HepG2 (cell line): ENCODE measurements around the gene SP1. TPM values are rescaled to one million over a fixed set of nuclear protein-coding genes. Genes with fewer than 3 reads are reported as not detected.

Source experiments
- ATAC-seq: fragments of 200-7000 bp; cut with Tn5 transposase; 3 replicates; pipeline ENCODE4 v1.9.1; 2020; ENCODE audit warnings: mild to moderate bottlenecking, moderate library complexity
- BruUV-seq: library from RNA; stranded (reverse); fragments of 400-500 nt; replicated peaks from 2 replicates; lab custom pipeline; 2021; lab: Mats Ljungman, UMichigan
- CTCF ChIA-PET: fragments of 300-600 bp; formaldehyde crosslinking; extraction: SDS; loops from one replicate; lab custom pipeline; 2021; ENCODE audit warnings: low total read pairs, inconsistent platforms, low intra/inter-chr PET ratio; lab: Yijun Ruan, JAX
- POLR2A ChIA-PET: fragments of 350-600 bp; sonication (Branson Sonifier 250); formaldehyde crosslinking; loops from one replicate; lab custom pipeline; 2020; ENCODE audit warnings: antibody characterized with exemption, inconsistent platforms; lab: Yijun Ruan, JAX
- DNase-seq: peaks from one replicate; pipeline ENCODE4 v3.0.0-alpha.2; 2015; ENCODE audit warnings: low spot score
- FAIRE-seq: peaks from 3 replicates; lab custom pipeline; 2011; peaks lifted over from hg19 to GRCh38; lab: Jason Lieb, UNC
- H2AFZ ChIP-seq: one replicate; pipeline ENCODE4 v1.6.1; 2011; ENCODE audit warnings: low read length, inconsistent platforms
- H3K27ac ChIP-seq: fragments of 300-600 bp; 3 replicates; pipeline ENCODE4 v1.8.0; 2011; ENCODE audit warnings: mixed run types, mild to moderate bottlenecking, mixed read lengths, low read length, inconsistent platforms; ENCODE audit not compliant: insufficient read depth; ENCODE audit errors: extremely low read length
- H3K27me3 ChIP-seq, 2 experiments: fragments of 200-600 bp in 1 of 2; 2 replicates in 1 of 2; 3 replicates in 1 of 2; pipeline versions ENCODE4 v1.6.0 to v1.8.0; 2011; ENCODE audit warnings: low read length in 2 of 2, mild to moderate bottlenecking in 2 of 2, moderate library complexity in 2 of 2, inconsistent platforms in 1 of 2; ENCODE audit not compliant: insufficient read depth in 2 of 2, control insufficient read depth in 1 of 2
- H3K36me3 ChIP-seq, 2 experiments: fragments of 200-600 bp in 1 of 2; replicated peaks in 1 of 2; 2 replicates in 1 of 2; 3 replicates in 1 of 2; pipeline versions ENCODE4 v1.5.1 to v1.8.0; 2011; ENCODE audit warnings: low read length in 2 of 2, inconsistent platforms in 1 of 2; ENCODE audit not compliant: insufficient read depth in 2 of 2, control insufficient read depth in 1 of 2
- H3K4me1 ChIP-seq: 2 replicates; pipeline ENCODE4 v1.5.1; 2012; ENCODE audit warnings: low read length, inconsistent platforms; ENCODE audit not compliant: insufficient read depth
- H3K4me2 ChIP-seq: 2 replicates; pipeline ENCODE4 v1.6.0; 2011; ENCODE audit warnings: low read depth, low read length, inconsistent platforms
- H3K4me3 ChIP-seq, 3 experiments: fragments of 200-600 bp in 1 of 3; sonication (generic), shearing (Covaris generic) in 1 of 3; replicated peaks in 1 of 3; 2 replicates each; pipeline ENCODE4 v1.5.1; 2011 to 2016; ENCODE audit warnings: low read length in 3 of 3, inconsistent platforms in 2 of 3, low read depth in 2 of 3, mild to moderate bottlenecking in 2 of 3, control low read depth in 1 of 3, mixed read lengths in 1 of 3; ENCODE audit not compliant: insufficient read depth in 1 of 3
- H3K79me2 ChIP-seq: one replicate; pipeline ENCODE4 v1.6.1; 2011; ENCODE audit warnings: low read length, inconsistent platforms; ENCODE audit not compliant: insufficient read depth
- H3K9ac ChIP-seq: 2 replicates; pipeline ENCODE4 v1.6.0; 2011; ENCODE audit warnings: mild to moderate bottlenecking, low read depth, low read length, inconsistent platforms; ENCODE audit not compliant: insufficient read depth
- H3K9me3 ChIP-seq: 2 replicates; pipeline ENCODE4 v1.5.1; 2012; ENCODE audit warnings: mild to moderate bottlenecking, low read length
- H4K20me1 ChIP-seq: 2 replicates; pipeline ENCODE4 v1.6.0; 2011; ENCODE audit warnings: inconsistent platforms, mild to moderate bottlenecking, low read length, moderate library complexity; ENCODE audit not compliant: insufficient read depth
- ELF1 ChIP-seq: sonication (generic); formaldehyde crosslinking; IDR thresholded peaks from 2 replicates; pipeline ENCODE4 v1.4.0; 2020; ENCODE audit warnings: missing genetic modification reagents
- HOMEZ ChIP-seq: IDR thresholded peaks from 2 replicates; pipeline ENCODE4 v1.6.1; 2016; ENCODE audit warnings: low read depth
- KLF16 ChIP-seq, 2 experiments: sonication (generic) in 1 of 2; formaldehyde crosslinking in 1 of 2; IDR thresholded peaks; 2 replicates each; pipeline versions ENCODE4 v1.6.1 to v1.8.0; 2016 to 2023; ENCODE audit warnings: missing genetic modification reagents in 2 of 2, missing compliant biosample characterization in 1 of 2
- NFKBIZ ChIP-seq: IDR thresholded peaks from 2 replicates; pipeline ENCODE4 v1.6.1; 2018; ENCODE audit warnings: missing genetic modification reagents, missing compliant biosample characterization
- PCBP1 ChIP-seq: fragments of 200-400 bp; formaldehyde crosslinking; IDR thresholded peaks from 2 replicates; pipeline ENCODE4 v1.6.1; 2017; ENCODE audit warnings: mild to moderate bottlenecking, low read depth, low read length, borderline replicate concordance
- RFXAP ChIP-seq: sonication (generic); formaldehyde crosslinking; IDR thresholded peaks from 2 replicates; pipeline ENCODE4 v1.4.0; 2020; ENCODE audit warnings: missing genetic modification reagents, borderline replicate concordance
- TARDBP ChIP-seq: sonication (generic); formaldehyde crosslinking; IDR thresholded peaks from 2 replicates; pipeline ENCODE4 v1.8.0; 2022; ENCODE audit warnings: mild to moderate bottlenecking, missing genetic modification reagents
- ZBTB37 ChIP-seq: sonication (generic); formaldehyde crosslinking; IDR thresholded peaks from 2 replicates; pipeline ENCODE4 v1.4.0; 2020; ENCODE audit warnings: mild to moderate bottlenecking, missing genetic modification reagents
- ZFP62 ChIP-seq: sonication (generic); formaldehyde crosslinking; IDR thresholded peaks from 2 replicates; pipeline ENCODE4 v1.4.0; 2020; ENCODE audit warnings: missing genetic modification reagents
- ZNF44 ChIP-seq: sonication (generic); formaldehyde crosslinking; IDR thresholded peaks from 2 replicates; pipeline ENCODE4 v1.5.1; 2020; ENCODE audit warnings: mild to moderate bottlenecking, missing genetic modification reagents
- ZNF496 ChIP-seq: sonication (generic); formaldehyde crosslinking; IDR thresholded peaks from 2 replicates; pipeline ENCODE4 v1.8.1; 2023; ENCODE audit warnings: mild to moderate bottlenecking, moderate library complexity, missing genetic modification reagents; ENCODE audit not compliant: insufficient replicate concordance
- ZNF788 ChIP-seq: sonication (generic); formaldehyde crosslinking; IDR thresholded peaks from 2 replicates; pipeline ENCODE4 v1.5.0; 2020; ENCODE audit warnings: mild to moderate bottlenecking, missing genetic modification reagents, borderline replicate concordance
- WGBS: methylation state at CpG from one replicate; pipeline ENCODE4 v1.1.6; 2017; ENCODE audit warnings: low lambda C conversion rate; 5-methylcytosine and 5-hydroxymethylcytosine counted together
- in situ Hi-C: cut with HindIII; loops from 2 replicates; pipeline ENCODE4 v1.10.0; 2017; ENCODE audit warnings: low pct_unique_long_range_greater_than_20kb; ENCODE audit not compliant: extremely low pct_ligation_motif_present
- intact Hi-C: fragments of 100-400 bp; cut with micrococcal nuclease; formaldehyde crosslinking; loops from one replicate; pipeline ENCODE4 v1.10.0; 2022; ENCODE audit not compliant: unreplicated experiment
- polyA plus RNA-seq, 8 experiments: library from polyadenylated mRNA; depleted of rRNA in 3 of 8; stranded (reverse) in 7 of 8; unstranded in 1 of 8; fragments of >200 nt; fragmentation: Illumina TruSeq in 4 of 8; extraction: Trizol in 4 of 8; gene quantifications; 2 replicates each; pipeline versions ENCODE4 v1.2.1 to v1.2.3, GENCODE V29; 2011 to 2016; ENCODE audit warnings: low read depth in 4 of 8, missing spikeins in 1 of 8, mixed read lengths in 1 of 8; ENCODE audit not compliant: insufficient read depth in 1 of 8
- total RNA-seq, 5 experiments: library from RNA; depleted of rRNA; stranded (reverse); fragments of >200 nt; fragmentation: Illumina TruSeq; extraction: Trizol; gene quantifications; 2 replicates each; pipeline ENCODE4 v1.2.3, GENCODE V29; 2016; ENCODE audit warnings: low read depth in 1 of 5

Gene SP1
- total and polyA plus RNA-seq, 2 of the 13 experiments (the other 11 are each of a cell fraction or from before 2014, with no cell fraction given): 26.5 to 27.5 TPM

- TF ChIP-seq TARDBP (CRISPR knock-in tag): 0 out of 2 replicates have a peak, but pooled peaks have one; percentile 20
- no peak for TF ChIP-seq ELF1
- no peak for TF ChIP-seq ZBTB37
- TF ChIP-seq PCBP1: no peak
- 0 out of 4 replicates have a peak, but pooled peaks of 1 of the 2 experiments have one; percentile 32 for TF ChIP-seq KLF16 (CRISPR knock-in tag; IDR thresholded peaks at IDR 0.05)
- no peak for TF ChIP-seq ZFP62 (CRISPR knock-in tag)
- TF ChIP-seq ZNF44 (CRISPR knock-in tag): no peak
- peak; percentile 31; the same call in 1 of the 2 replicates for TF ChIP-seq ZNF788
Observed at GRCh38 chr12:53344824-53345485, 35.0 kb upstream of the SP1 start (continued).

- no peak overlapping the region for H3K9ac ChIP-seq
- 0 out of 2 replicates have a peak, but pooled peaks have one; percentile 0 for TF ChIP-seq HOMEZ (CRISPR knock-in tag)
- no peak for TF ChIP-seq RFXAP (CRISPR knock-in tag)
- TF ChIP-seq NFKBIZ (CRISPR knock-in tag): 0 out of 2 replicates have a peak, but pooled peaks have one; percentile 2
- TF ChIP-seq ZNF496 (CRISPR knock-in tag): no peak
- in situ Hi-C loops: loop anchor here (5.0 kb wide), 1 partner anchor 77 kb away; the partner anchor contains the start of gene AMHR2
- peak overlapping the region; percentile 100 for H3K4me2 ChIP-seq
- 20% methylated on average over 7 of the region's 10 CpGs for WGBS
- no peak overlapping the region for H2AFZ ChIP-seq
- DNase-seq (no peak), ATAC-seq (peak; percentile 42), FAIRE-seq (no peak)
- ChIA-PET CTCF (interaction anchor here (0.6 to 2.5 kb wide), 5 partner anchors 18 to 132 kb away, joined by 3 to 14 read pairs (median 6); partner anchors contain the start of gene AAAS), POLR2A (interaction anchor here (0.6 to 2.5 kb wide), 9 partner anchors 21 to 798 kb away, joined by 3 to 23 read pairs (median 6); partner anchors contain the start of genes AAAS, PFDN5, SP1 and TARBP2)
- no peaks in the 10 kb centered on the region for H4K20me1 ChIP-seq
- no peaks in the 10 kb centered on the region for H3K9me3 ChIP-seq
- no peak overlapping the region for H3K27ac ChIP-seq
- H3K36me3 ChIP-seq: no peaks in the 10 kb centered on the region
- H3K27me3 ChIP-seq: peaks cover 1 to 29% of the 10 kb centered on the region in 2 experiments; a peak in 4 of 5 replicates
- peak overlapping the region; percentile 9 to 91 (median 82); a peak in 4 of 6 replicates for H3K4me3 ChIP-seq
- no peaks in the 10 kb centered on the region for H3K79me2 ChIP-seq
- H3K4me1 ChIP-seq: peaks cover 17% of the 10 kb centered on the region
- no TSS peak for BruUV-seq
- intact Hi-C loops: loop anchor here (1.0 kb wide), 1 partner anchor 21 kb away; no protein-coding TSS in a partner anchor
Observed at GRCh38 chr12:53345486-53346188, 34.3 kb upstream of the SP1 start.
